HG03565 (cell line): Measurements from ENCODE around the gene KIF9.
"Not testable (repeated sequence)": the region's sequence is repeated elsewhere in the genome, so short reads cannot be mapped to it uniquely, and the experiment has no call there.

Experiments
- ATAC-seq: cut with Tn5 transposase; IDR thresholded peaks from one replicate; pipeline ENCODE4 v1.9.1; 2021; ENCODE audit warnings: mild to moderate bottlenecking, moderate library complexity; ENCODE audit not compliant: unreplicated experiment

KIF9 gene

GRCh38 chr3:47256331-47256730 lies 26.3 kb downstream of the KIF9 start:
- ATAC-seq: not testable (repeated sequence)

- no peak for ATAC-seq
These were observed 30.9 kb downstream of the KIF9 start for GRCh38 chr3:47251689-47252088.

GRCh38 chr3:47251085-47251484 lies 31.5 kb downstream of the KIF9 start:
- not testable (repeated sequence) for ATAC-seq

GRCh38 chr3:47250309-47251060 lies 32.1 kb downstream of the KIF9 start:
- no peak for ATAC-seq

GRCh38 chr3:47247131-47248064 lies 35.2 kb downstream of the KIF9 start:
- ATAC-seq: no peak

- ATAC-seq: no peak
These were observed 37.3 kb downstream of the KIF9 start for GRCh38 chr3:47245271-47245670.

GRCh38 chr3:47244531-47245100 lies 38.0 kb downstream of the KIF9 start:
- no peak for ATAC-seq

- ATAC-seq: no peak
These were observed 39.0 kb downstream of the KIF9 start for GRCh38 chr3:47243419-47244147.

- no peak for ATAC-seq
These were observed 42.7 kb downstream of the KIF9 start for GRCh38 chr3:47239929-47240328.

GRCh38 chr3:47238017-47238416 lies 44.6 kb downstream of the KIF9 start:
- ATAC-seq: no peak

GRCh38 chr3:47228088-47228487 lies 54.5 kb downstream of the KIF9 start:
- ATAC-seq: peak; percentile 24

- peak; percentile 35 for ATAC-seq
These were observed 54.9 kb downstream of the KIF9 start for GRCh38 chr3:47227678-47228077.

- ATAC-seq: peak; percentile 37
These were observed 57.2 kb downstream of the KIF9 start for GRCh38 chr3:47225310-47225906.

- no peak for ATAC-seq
These were observed 58.8 kb downstream of the KIF9 start for GRCh38 chr3:47223755-47224154.

- no peak for ATAC-seq
These were observed 60.8 kb downstream of the KIF9 start for GRCh38 chr3:47221798-47222197.

- no peak for ATAC-seq
These were observed 71.7 kb downstream of the KIF9 start for GRCh38 chr3:47210863-47211405.

- not testable (repeated sequence) for ATAC-seq
These were observed 76.6 kb downstream of the KIF9 start for GRCh38 chr3:47206022-47206421.

- ATAC-seq: no peak
These were observed 77.7 kb downstream of the KIF9 start for GRCh38 chr3:47204875-47205274.

GRCh38 chr3:47202542-47202941 lies 80.1 kb downstream of the KIF9 start:
- ATAC-seq: no peak

- no peak for ATAC-seq
These were observed 85.3 kb downstream of the KIF9 start for GRCh38 chr3:47197287-47197686.
